Vagina (tissue), 2 donors: Measurements from ENCODE around the gene ENKD1.

Experiments
- POLR2A ChIP-seq, 2 donors: fragments of 450-650 bp; IDR thresholded peaks; one replicate each; pipeline ENCODE4 v1.6.1; 2017; ENCODE audit warnings: antibody characterized with exemption in 2 of 2, mild to moderate bottlenecking in 2 of 2, moderate library complexity in 2 of 2
- POLR2AphosphoS5 ChIP-seq, 2 donors: sonication (generic); formaldehyde crosslinking; IDR thresholded peaks; one replicate each; pipeline ENCODE4 v1.9.0; 2017; ENCODE audit warnings: antibody characterized with exemption in 2 of 2, mild to moderate bottlenecking in 2 of 2, low read depth in 1 of 2; ENCODE audit not compliant: insufficient read depth in 1 of 2
- TF ChIP-seq, protein P1 (sequence below), 3 experiments: fragments of 450-650 bp in 2 of 3; fragments of 200-600 bp in 1 of 3; sonication (generic) in 1 of 3; IDR thresholded peaks; one replicate each; pipeline ENCODE4 v1.5.1; 2017 to 2019; ENCODE audit warnings: antibody characterized with exemption in 3 of 3, mild to moderate bottlenecking in 2 of 3, moderate library complexity in 2 of 3

DNA sequence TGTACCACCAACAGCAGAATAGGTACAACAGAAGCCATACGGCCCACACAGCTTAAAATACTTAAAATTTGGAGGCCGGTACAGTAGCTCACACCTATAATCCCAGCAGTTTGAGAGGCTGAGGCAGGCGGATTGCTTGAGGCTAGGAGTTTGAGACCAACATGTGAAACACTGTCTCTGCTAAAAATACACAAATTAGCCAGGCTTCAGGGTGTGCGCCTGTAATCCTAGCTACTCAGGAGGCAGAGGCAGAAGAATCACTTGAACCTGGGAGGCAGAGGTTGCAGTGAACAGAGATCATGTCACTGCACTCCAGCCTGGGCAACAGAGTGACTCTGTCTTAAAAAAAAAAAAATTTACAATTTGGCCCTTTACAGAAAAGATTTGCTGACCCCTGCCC is 35.6 kb upstream of the ENKD1 start:
- TF ChIP-seq, protein P1, sequence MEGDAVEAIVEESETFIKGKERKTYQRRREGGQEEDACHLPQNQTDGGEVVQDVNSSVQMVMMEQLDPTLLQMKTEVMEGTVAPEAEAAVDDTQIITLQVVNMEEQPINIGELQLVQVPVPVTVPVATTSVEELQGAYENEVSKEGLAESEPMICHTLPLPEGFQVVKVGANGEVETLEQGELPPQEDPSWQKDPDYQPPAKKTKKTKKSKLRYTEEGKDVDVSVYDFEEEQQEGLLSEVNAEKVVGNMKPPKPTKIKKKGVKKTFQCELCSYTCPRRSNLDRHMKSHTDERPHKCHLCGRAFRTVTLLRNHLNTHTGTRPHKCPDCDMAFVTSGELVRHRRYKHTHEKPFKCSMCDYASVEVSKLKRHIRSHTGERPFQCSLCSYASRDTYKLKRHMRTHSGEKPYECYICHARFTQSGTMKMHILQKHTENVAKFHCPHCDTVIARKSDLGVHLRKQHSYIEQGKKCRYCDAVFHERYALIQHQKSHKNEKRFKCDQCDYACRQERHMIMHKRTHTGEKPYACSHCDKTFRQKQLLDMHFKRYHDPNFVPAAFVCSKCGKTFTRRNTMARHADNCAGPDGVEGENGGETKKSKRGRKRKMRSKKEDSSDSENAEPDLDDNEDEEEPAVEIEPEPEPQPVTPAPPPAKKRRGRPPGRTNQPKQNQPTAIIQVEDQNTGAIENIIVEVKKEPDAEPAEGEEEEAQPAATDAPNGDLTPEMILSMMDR (IDR thresholded peaks at IDR 0.05), result no peak
- TF ChIP-seq POLR2A (IDR thresholded peaks at IDR 0.05) (no peak), POLR2AphosphoS5 (IDR thresholded peaks at IDR 0.05; ENCODE audit: insufficient read depth in 1 of 2, low read depth in 1 of 2) (no peak)
